DND-41 (cell line): ENCODE results near the gene IFI27L2.

ENCODE experiments used
- EZH2 ChIP-seq: IDR thresholded peaks from 3 replicates; pipeline ENCODE4 v1.6.1; 2012; ENCODE audit warnings: borderline replicate concordance, low read depth, mild to moderate bottlenecking, moderate library complexity, low read length, inconsistent platforms; ENCODE audit not compliant: severe bottlenecking
- TF ChIP-seq, protein P1 (sequence below): IDR thresholded peaks from 2 replicates; pipeline ENCODE4 v1.5.1; 2012; ENCODE audit warnings: borderline replicate concordance, low read length, moderate library complexity, mild to moderate bottlenecking; ENCODE audit not compliant: poor library complexity, severe bottlenecking; ENCODE audit errors: extremely low read depth

DNA sequence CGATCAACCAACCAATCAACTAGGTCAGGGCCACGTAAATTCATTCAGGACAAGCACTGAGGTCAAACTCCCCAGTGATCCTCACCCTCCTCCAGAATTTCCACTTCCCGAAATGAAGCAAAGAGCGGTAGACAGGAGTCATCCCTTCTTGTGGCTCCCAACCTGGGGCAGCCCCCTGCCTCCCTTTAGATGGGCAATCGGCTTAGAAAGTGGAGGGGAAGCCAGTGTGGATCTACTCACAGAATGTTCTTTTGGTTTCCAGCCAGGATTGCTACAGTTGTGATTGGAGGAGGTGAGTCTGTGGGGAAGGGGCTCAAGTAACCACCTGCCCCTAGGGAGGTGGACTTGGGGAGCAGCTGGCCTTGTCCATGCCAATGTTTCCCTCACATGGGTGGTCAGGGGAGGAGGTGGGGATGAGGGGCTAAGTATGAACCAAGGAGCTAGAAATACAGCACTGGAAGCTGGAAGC lies 14.8 kb downstream of the IFI27L2 start:
- TF ChIP-seq, protein P1, sequence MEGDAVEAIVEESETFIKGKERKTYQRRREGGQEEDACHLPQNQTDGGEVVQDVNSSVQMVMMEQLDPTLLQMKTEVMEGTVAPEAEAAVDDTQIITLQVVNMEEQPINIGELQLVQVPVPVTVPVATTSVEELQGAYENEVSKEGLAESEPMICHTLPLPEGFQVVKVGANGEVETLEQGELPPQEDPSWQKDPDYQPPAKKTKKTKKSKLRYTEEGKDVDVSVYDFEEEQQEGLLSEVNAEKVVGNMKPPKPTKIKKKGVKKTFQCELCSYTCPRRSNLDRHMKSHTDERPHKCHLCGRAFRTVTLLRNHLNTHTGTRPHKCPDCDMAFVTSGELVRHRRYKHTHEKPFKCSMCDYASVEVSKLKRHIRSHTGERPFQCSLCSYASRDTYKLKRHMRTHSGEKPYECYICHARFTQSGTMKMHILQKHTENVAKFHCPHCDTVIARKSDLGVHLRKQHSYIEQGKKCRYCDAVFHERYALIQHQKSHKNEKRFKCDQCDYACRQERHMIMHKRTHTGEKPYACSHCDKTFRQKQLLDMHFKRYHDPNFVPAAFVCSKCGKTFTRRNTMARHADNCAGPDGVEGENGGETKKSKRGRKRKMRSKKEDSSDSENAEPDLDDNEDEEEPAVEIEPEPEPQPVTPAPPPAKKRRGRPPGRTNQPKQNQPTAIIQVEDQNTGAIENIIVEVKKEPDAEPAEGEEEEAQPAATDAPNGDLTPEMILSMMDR = no peak
- no peak for TF ChIP-seq EZH2
